Measurements from ENCODE around the gene PEX5.
"Not testable (repeated sequence)": the region's sequence is repeated elsewhere in the genome, so short reads cannot be mapped to it uniquely, and the experiment has no call there.

PEX5 gene

GRCh38 chr12:7158781-7159609 is 30.5 kb upstream of the PEX5 start:
- DNase-seq (ENCODE audit: low read depth, low spot score): no peak
- no peak overlapping the region for H3K27ac ChIP-seq

DNA sequence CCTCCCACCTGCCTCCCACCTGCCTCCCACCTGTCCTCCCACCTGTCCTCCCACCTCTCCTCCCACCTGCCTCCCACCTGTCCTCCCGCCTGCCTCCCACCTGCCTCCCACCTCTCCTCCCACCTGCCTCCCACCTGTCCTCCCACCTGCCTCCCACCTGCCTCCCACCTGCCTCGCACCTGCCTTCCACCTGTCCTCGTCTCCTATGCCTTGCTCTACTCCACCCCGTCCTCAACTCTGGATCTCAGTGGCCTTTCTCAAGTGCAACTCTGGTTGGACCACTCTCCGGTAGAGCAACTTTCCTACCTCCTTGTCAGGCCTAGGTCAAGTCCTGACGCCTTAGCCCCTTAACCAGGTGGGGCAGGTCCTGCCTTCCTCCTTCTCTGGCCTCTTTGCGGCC is 29.3 kb upstream of the PEX5 start:
- H3K27ac ChIP-seq: no peak overlapping the region
- no peak for DNase-seq (ENCODE audit: low read depth, low spot score)

DNA sequence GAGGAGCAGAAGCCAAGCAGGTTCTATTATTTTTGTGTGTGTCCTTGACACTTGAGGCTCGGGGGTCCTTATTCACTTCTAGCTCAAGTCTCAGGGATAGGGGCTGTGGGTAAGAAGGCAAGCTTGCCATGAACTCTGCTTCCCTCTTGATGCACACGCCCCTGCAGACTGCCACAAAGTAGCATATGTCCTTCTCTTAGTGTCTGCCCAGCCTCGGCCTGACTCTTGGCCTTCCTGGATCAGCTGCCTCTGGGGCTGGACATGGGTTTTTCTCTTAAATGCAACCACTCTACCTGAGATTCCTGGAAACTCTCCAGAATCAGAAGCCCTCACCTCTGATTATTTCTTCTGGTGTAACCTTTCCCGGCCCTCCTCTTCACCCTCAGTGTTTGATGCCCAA is 28.2 kb upstream of the PEX5 start:
- H3K27ac ChIP-seq: no peak overlapping the region
- no peak for DNase-seq (ENCODE audit: low read depth, low spot score)

DNA sequence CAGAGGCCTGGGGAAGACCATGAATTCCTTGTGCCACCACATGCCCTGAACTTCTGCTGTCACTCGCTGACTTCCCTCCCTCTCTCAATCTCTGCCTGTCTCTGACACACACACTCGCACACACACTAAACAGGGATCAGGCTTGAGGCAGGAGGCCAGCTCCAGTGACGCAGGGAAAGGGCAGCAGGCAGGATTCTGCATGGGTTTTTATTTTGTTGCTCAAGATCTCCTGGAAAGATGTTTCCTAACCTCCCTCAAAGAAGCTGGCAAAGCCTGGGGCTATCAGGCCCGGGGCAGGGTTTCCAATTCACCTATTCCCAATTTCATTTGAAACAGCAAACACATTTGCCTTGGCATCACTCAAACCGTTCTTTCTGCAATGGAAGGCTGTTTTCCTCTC is 27.7 kb upstream of the PEX5 start:
- no peak overlapping the region for H3K27ac ChIP-seq
- no peak for DNase-seq (ENCODE audit: low read depth, low spot score)

DNA sequence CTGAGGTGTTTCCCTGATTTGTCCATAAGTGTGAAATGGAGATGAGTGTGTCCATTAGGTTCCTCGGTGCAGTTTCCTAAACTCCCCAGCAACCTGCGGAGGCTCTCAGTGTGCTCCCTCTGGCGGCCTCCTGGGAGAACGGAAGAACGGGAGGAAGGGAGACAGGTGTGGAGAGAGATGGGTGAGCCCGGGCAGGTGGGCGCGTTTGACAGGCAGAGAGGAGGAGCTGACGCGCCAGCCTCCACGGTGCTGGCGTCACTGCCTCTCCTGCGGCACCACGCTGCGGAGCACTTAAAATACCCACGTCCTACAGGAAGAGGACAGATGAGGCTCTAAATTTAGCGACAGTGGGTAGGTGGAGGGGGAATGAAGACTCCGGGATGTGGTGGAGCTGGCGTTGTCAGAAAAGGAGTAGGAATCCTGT is 26.8 kb upstream of the PEX5 start:
- DNase-seq (ENCODE audit: low read depth, low spot score): no peak
- no peak overlapping the region for H3K27ac ChIP-seq

- H3K27ac ChIP-seq: no peak overlapping the region
- DNase-seq (ENCODE audit: low read depth, low spot score): no peak
These were observed 19.5 kb upstream of the PEX5 start for GRCh38 chr12:7169951-7170350.

DNA sequence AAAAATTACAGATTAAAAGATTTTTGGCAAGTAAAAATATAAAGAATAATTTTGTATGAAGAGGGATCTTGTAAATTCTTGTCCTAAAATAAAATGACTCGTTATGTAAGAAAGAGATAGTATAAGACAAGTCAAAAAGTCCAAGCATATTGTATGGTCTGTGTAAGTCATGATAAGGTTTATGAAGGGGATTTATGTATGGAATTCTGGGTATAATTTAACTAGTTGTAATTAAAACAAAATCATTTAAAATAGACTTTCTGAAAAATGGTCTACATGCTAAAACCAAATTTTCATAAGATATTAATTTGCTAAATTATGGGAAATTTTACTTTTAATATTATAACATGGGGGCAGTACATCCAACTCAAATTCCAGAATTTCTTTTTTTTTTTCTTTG is 17.6 kb upstream of the PEX5 start:
- no peak overlapping the region for H3K27ac ChIP-seq
- DNase-seq (ENCODE audit: low read depth, low spot score): no peak

GRCh38 chr12:7175493-7175892 is 14.0 kb upstream of the PEX5 start:
- H3K27ac ChIP-seq: peak overlapping the region; percentile 60
- DNase-seq (ENCODE audit: low read depth, low spot score): no peak

- no peak overlapping the region for H3K27ac ChIP-seq
- DNase-seq (ENCODE audit: low read depth, low spot score): no peak
These were observed 12.9 kb upstream of the PEX5 start for GRCh38 chr12:7176595-7176994.

DNA sequence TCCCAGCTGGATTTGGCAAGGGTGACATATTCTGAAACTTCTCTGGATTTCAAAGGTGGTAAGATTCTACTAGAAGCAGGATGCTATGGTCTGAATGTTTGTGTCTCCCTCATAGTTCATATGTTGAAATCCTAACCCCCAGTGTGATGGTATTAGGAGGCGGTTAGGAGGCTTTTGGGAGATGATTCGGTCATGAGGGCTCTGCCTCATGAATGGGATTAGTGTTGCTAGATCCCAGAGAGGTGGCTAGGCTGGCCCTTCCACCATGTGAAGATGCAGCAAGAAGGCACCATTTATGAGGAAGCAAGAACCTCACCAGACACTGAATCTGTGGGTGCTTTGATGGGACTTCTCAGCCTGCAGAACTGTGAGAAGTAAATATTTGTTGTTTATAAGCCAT is 11.0 kb upstream of the PEX5 start:
- H3K27ac ChIP-seq: no peak overlapping the region
- DNase-seq (ENCODE audit: low read depth, low spot score): no peak

- no peak overlapping the region for H3K27ac ChIP-seq
- DNase-seq (ENCODE audit: low read depth, low spot score): no peak
These were observed 8.8 kb upstream of the PEX5 start for GRCh38 chr12:7180685-7181084.

DNA sequence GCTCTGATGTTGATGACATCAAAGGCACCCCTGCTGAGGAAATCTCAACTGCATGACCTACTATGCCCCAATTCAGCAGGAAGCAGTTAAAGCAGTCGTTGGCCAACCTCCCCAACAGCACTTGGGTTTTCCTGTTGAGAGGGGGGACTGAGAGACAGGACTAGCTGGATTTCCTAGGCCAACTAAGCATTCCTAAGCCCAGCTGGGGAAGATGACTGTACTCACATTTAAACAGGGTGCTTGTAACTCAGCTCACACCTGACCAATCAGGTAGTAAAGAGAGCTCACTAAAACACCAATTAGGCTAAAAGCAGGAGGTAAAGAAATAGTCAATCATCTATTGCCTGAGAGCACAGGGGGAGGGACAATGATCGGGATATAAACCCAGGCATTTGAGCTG is 3.4 kb upstream of the PEX5 start:
- DNase-seq (ENCODE audit: low read depth, low spot score); H3K27ac ChIP-seq: not testable (repeated sequence)

DNA sequence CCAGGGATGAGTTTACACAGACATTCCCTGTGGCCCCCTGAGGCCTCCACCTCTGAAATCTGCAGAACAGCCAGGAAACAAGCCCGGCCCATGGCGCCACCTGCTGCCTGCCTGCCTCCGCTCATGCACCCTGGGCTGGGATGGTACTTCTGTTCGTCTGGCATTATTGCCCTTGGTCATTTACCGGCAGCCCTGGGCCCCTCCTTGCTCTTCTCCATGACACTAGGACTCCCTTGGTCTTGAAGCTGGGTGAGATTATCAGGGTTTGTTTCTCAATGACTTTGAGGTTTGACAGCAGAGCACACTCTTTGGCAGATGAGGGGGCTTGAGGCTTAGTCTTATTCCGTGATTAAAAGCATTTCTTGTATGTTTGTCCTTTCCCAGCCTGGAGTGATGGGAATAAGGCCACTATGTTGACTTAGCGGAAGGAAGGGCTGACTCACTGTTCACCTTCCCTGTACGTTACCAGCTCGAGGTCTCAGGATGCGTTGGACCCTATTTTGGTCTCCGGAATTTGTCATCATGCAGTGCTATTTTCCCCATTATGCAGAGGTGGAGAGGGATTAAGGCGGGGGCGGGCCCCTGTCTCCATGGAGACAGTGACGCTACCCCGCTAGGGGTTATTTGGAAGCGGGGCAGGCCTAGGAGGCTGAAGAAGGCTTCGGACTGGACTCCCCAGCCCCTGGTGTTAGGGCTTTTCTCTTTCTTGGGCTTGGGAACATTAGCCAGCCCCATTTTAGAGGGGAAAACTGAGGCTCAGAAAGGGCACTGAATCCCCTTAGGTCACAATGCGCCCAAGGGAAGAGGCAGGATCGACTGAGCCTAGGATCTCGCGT is 706 bp upstream of the PEX5 start:
- peak overlapping the region; percentile 72 for H3K27ac ChIP-seq
- peak; percentile 12 for DNase-seq (ENCODE audit: low read depth, low spot score)

DNA sequence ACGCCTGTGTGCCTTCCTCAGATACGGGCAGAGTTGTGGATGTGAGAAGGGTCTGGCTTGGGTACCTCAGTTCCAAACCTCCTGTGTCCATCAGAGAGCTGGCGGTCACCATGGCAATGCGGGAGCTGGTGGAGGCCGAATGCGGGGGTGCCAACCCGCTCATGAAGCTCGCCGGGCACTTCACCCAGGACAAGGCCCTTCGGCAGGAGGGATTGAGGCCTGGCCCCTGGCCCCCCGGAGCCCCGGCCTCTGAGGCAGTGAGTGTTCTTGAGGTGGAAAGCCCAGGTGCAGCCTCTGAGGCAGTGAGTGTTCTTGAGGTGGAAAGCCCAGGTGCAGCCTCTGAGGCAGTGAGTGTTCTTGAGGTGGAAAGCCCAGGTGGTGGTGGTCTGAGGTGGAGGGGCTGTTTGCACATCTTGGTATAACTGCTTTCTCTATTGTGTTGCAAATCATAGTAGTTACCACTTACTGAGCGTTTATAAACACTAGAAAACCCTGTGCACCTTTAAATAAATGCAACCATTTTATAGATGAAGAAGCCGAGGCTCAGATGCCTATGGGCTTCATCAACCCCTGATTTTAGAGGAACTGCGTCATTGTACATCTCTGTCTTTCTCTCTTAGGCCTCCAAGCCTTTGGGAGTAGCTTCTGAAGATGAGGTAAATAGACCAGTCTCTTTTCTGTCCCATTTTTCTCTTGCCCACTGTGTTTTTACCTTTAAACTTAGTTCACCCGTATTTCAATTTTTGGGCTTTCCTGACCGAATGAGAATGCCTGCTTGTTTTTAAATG is 976 bp downstream of the PEX5 start:
- DNase-seq (ENCODE audit: low read depth, low spot score): no peak
- no peak overlapping the region for H3K27ac ChIP-seq

DNA sequence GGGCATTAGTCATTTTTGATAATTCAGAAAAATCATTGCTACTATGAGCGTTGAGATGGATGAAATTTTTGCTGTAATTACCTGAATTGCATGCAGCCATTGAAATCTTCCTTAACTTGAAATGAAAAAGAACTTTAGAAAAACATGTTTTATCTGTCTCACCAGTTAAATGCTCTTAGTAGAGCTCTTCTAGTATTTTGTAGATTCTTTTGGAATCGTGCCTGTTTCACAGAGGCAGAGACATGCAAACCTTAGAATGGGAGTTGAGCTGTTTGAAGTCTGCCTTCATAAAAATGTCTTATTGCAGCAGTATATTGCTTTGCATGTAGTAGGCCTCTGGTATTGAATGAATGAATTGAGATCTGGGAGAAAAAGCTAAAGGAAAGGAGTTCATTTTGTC is 4.2 kb downstream of the PEX5 start:
- no peak for DNase-seq (ENCODE audit: low read depth, low spot score)
- H3K27ac ChIP-seq: no peak overlapping the region

GRCh38 chr12:7197841-7198240 is 8.4 kb downstream of the PEX5 start:
- H3K27ac ChIP-seq: no peak overlapping the region
- no peak for DNase-seq (ENCODE audit: low read depth, low spot score)

DNA sequence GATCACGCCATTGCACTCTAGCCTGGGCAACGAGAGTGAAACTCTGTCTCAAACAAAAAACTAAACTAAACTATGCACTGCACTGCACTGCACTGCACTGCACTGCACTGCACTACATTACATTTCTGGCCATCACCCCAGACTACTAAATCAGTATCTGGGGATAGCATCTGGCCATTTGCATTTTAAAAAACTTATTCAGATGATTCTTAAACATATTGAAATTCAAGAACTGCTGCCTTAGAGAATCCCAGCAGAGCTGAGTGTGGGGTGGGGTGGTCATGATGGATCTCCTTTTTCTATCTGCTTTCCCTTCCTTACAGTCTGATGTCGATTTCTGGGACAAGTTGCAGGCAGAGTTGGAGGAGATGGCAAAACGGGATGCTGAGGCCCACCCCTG is 13.6 kb downstream of the PEX5 start:
- no peak for DNase-seq (ENCODE audit: low read depth, low spot score)
- H3K27ac ChIP-seq: no peak overlapping the region

DNA sequence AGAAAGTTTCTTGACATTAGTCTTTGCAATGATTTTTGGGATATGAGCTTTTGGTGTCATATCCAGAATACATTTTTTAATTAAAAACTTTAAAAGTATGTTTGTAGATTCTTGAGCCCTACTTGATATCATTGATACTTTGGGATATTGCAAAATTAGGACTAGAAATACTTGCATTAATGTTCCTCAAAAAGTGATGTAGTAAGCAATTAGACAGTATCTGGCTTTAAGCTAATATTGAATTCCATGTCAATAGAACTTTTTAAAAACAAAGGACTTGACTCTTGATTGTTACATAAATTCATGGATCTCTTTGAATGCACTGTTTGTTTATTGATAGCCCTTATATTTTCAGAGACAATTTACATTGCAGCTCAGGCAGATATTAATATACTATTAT is 15.6 kb downstream of the PEX5 start:
- no peak overlapping the region for H3K27ac ChIP-seq
- DNase-seq (ENCODE audit: low read depth, low spot score): no peak

GRCh38 chr12:7206691-7207090 is 17.2 kb downstream of the PEX5 start:
- DNase-seq (ENCODE audit: low read depth, low spot score): no peak
- H3K27ac ChIP-seq: no peak overlapping the region

GRCh38 chr12:7207866-7208625 is 18.6 kb downstream of the PEX5 start:
- no peak for DNase-seq (ENCODE audit: low read depth, low spot score)
- H3K27ac ChIP-seq: no peak overlapping the region
